BJ (cell line): ENCODE results near the gene PABPN1L. TPM values are rescaled to one million over a fixed set of nuclear protein-coding genes. Genes with fewer than 3 reads are reported as not detected.

Source experiments
- CTCF ChIA-PET: fragments of 350-600 bp; formaldehyde crosslinking; extraction: SDS; loops from one replicate; lab custom pipeline; 2021; ENCODE audit warnings: antibody characterized with exemption, inconsistent platforms; lab: Yijun Ruan, JAX
- POLR2A ChIA-PET: fragments of 300-600 bp; sonication (Branson Sonifier 250); formaldehyde crosslinking; extraction: SDS; loops from one replicate; lab custom pipeline; 2021; ENCODE audit warnings: antibody characterized with exemption; lab: Charles Lee
- DNase-seq: peaks from one replicate; pipeline ENCODE4 v3.0.0-alpha.2; 2011; ENCODE audit warnings: low read depth
- H3K27me3 ChIP-seq: 2 replicates; pipeline ENCODE4 v1.6.0; 2011; ENCODE audit warnings: low read length; ENCODE audit not compliant: control insufficient read depth, insufficient read depth
- H3K36me3 ChIP-seq: 2 replicates; pipeline ENCODE4 v1.5.1; 2011; ENCODE audit warnings: low read length; ENCODE audit not compliant: control insufficient read depth, insufficient read depth
- H3K4me3 ChIP-seq: 2 replicates; pipeline ENCODE4 v1.5.1; 2011; ENCODE audit warnings: low read depth, mild to moderate bottlenecking, control low read depth, low read length
- CTCF ChIP-seq: IDR thresholded peaks from 2 replicates; pipeline ENCODE4 v1.5.1; 2011; ENCODE audit warnings: low read depth, mild to moderate bottlenecking, control low read depth, inconsistent platforms, low read length, moderate library complexity; ENCODE audit not compliant: insufficient read depth
- polyA plus RNA-seq: library from polyadenylated mRNA; depleted of rRNA; stranded (reverse); fragments of >200 nt; gene quantifications from 2 replicates; pipeline ENCODE4 v1.2.3, GENCODE V29; 2011

Gene PABPN1L
- polyA plus RNA-seq, 1 experiment = not detected

GRCh38 chr16:88883946-88884345 is 17.5 kb upstream of the PABPN1L start:
- no peak for DNase-seq
- H3K4me3 ChIP-seq = no peak overlapping the region
- ChIA-PET CTCF (no interaction called here), POLR2A (no interaction called here)
- no peak for TF ChIP-seq CTCF
- H3K36me3 ChIP-seq = no peaks in the 10 kb centered on the region
- H3K27me3 ChIP-seq = no peaks in the 10 kb centered on the region

GRCh38 chr16:88883117-88883895 is 16.8 kb upstream of the PABPN1L start:
- ChIA-PET POLR2A (no interaction called here), CTCF (no interaction called here)
- Histone ChIP-seq H3K4me3 (no peak overlapping the region), H3K27me3 (no peaks in the 10 kb centered on the region), H3K36me3 (no peaks in the 10 kb centered on the region)
- TF ChIP-seq CTCF = no peak
- no peak for DNase-seq

- ChIA-PET CTCF (no interaction called here), POLR2A (no interaction called here)
- no peak for DNase-seq
- H3K4me3 ChIP-seq = no peak overlapping the region
- H3K36me3 ChIP-seq = no peaks in the 10 kb centered on the region
- H3K27me3 ChIP-seq = no peaks in the 10 kb centered on the region
- no peak for TF ChIP-seq CTCF
Measured at GRCh38 chr16:88882358-88883030, 16.0 kb upstream of the PABPN1L start.

GRCh38 chr16:88881675-88882357 is 15.4 kb upstream of the PABPN1L start:
- DNase-seq = no peak
- ChIA-PET POLR2A (no interaction called here), CTCF (no interaction called here)
- H3K4me3 ChIP-seq = no peak overlapping the region
- no peak for TF ChIP-seq CTCF
- no peaks in the 10 kb centered on the region for H3K27me3 ChIP-seq
- no peaks in the 10 kb centered on the region for H3K36me3 ChIP-seq

GRCh38 chr16:88881007-88881615 is 14.7 kb upstream of the PABPN1L start:
- POLR2A ChIA-PET = no interaction called here
- CTCF ChIA-PET = interaction anchor here (0.6 to 0.9 kb wide), 2 partner anchors 23 to 121 kb away, joined by 3 read pairs; no protein-coding TSS in a partner anchor

More at GRCh38 chr16:88881007-88881615, 14.7 kb upstream of the PABPN1L start:
- Histone ChIP-seq H3K27me3 (no peaks in the 10 kb centered on the region), H3K36me3 (no peaks in the 10 kb centered on the region), H3K4me3 (no peak overlapping the region)
- no peak for DNase-seq
- no peak for TF ChIP-seq CTCF
